GM23338 (cell line): ENCODE results near the gene VCL. TPM values are rescaled to one million over a fixed set of nuclear protein-coding genes. Genes with fewer than 3 reads are reported as not detected.
A peak's percentile ranks its signal among the peaks of the same experiment; 100 is the strongest.

Experiments used
- ATAC-seq: fragments of 200-7000 bp; cut with Tn5 transposase; 3 replicates; pipeline ENCODE4 v1.9.1; 2020
- DNase-seq: peaks from one replicate; pipeline ENCODE4 v3.0.0-alpha.2; 2015; ENCODE audit warnings: low spot score
- H2AFZ ChIP-seq: fragments of 200-600 bp; sonication (generic); 2 replicates; pipeline ENCODE4 v1.8.0; 2016; ENCODE audit warnings: antibody characterized with exemption, mild to moderate bottlenecking, moderate library complexity
- H3F3A ChIP-seq: fragments of 200-600 bp; sonication (generic); replicated peaks from 2 replicates; pipeline ENCODE4 v1.8.0; 2017; ENCODE audit warnings: antibody characterized with exemption, mixed run types, low read depth
- H3K27ac ChIP-seq: fragments of 200-600 bp; sonication (generic); 2 replicates; pipeline ENCODE4 v1.6.1; 2016; ENCODE audit warnings: low read depth
- H3K27me3 ChIP-seq: fragments of 200-600 bp; sonication (generic); 2 replicates; pipeline ENCODE4 v1.8.0; 2016; ENCODE audit warnings: mild to moderate bottlenecking, mixed run types, moderate library complexity; ENCODE audit not compliant: insufficient read depth
- H3K36me3 ChIP-seq: fragments of 200-600 bp; sonication (generic); 2 replicates; pipeline ENCODE4 v1.8.0; 2016; ENCODE audit warnings: mild to moderate bottlenecking; ENCODE audit not compliant: insufficient read depth
- H3K4me1 ChIP-seq: fragments of 200-600 bp; sonication (generic); 2 replicates; pipeline ENCODE4 v1.8.0; 2016; ENCODE audit warnings: mild to moderate bottlenecking, moderate library complexity; ENCODE audit not compliant: insufficient read depth
- H3K4me2 ChIP-seq: fragments of 200-600 bp; sonication (generic); 2 replicates; pipeline ENCODE4 v1.7.1; 2017; ENCODE audit warnings: mixed run types
- H3K4me3 ChIP-seq: fragments of 200-600 bp; sonication (generic); 2 replicates; pipeline ENCODE4 v1.6.1; 2016; ENCODE audit warnings: mixed run types
- H3K79me2 ChIP-seq: fragments of 200-600 bp; sonication (generic); replicated peaks from 2 replicates; pipeline ENCODE4 v1.8.0; 2017; ENCODE audit warnings: mild to moderate bottlenecking; ENCODE audit not compliant: insufficient read depth
- H3K9me2 ChIP-seq: fragments of 200-600 bp; sonication (generic); 2 replicates; pipeline ENCODE4 v1.8.0; 2017; ENCODE audit not compliant: insufficient read depth
- H4K20me1 ChIP-seq: fragments of 200-600 bp; sonication (generic); replicated peaks from 2 replicates; pipeline ENCODE4 v1.8.0; 2017; ENCODE audit warnings: mild to moderate bottlenecking; ENCODE audit not compliant: insufficient read depth
- H3K27ac Mint-ChIP-seq: 2 replicates; pipeline ENCODE4 v1.8.0; 2020; ENCODE audit warnings: inconsistent platforms, mild to moderate bottlenecking, moderate library complexity, mixed read lengths
- H3K27me3 Mint-ChIP-seq: 3 replicates; pipeline ENCODE4 v1.8.0; 2022; ENCODE audit warnings: low read depth, mild to moderate bottlenecking, moderate library complexity, mixed read lengths, inconsistent platforms; ENCODE audit not compliant: insufficient read depth, poor library complexity
- H3K36me3 Mint-ChIP-seq: 3 replicates; pipeline ENCODE4 v1.8.0; 2021; ENCODE audit warnings: low read depth, mild to moderate bottlenecking, inconsistent platforms, moderate library complexity, mixed read lengths
- H3K4me1 Mint-ChIP-seq: 3 replicates; pipeline ENCODE4 v1.8.0; 2020; ENCODE audit warnings: mild to moderate bottlenecking, inconsistent platforms, mixed read lengths
- H3K4me3 Mint-ChIP-seq: 3 replicates; pipeline ENCODE4 v1.8.0; 2021; ENCODE audit warnings: moderate library complexity, mild to moderate bottlenecking, inconsistent platforms, mixed read lengths
- H3K9me3 Mint-ChIP-seq: 3 replicates; pipeline ENCODE4 v1.8.0; 2020; ENCODE audit warnings: moderate library complexity, mild to moderate bottlenecking, inconsistent platforms, mixed read lengths
- CREB1 ChIP-seq: fragments of 250-450 bp; sonication (Bioruptor Pico); IDR thresholded peaks from 2 replicates; pipeline ENCODE4 v1.5.0; 2020; ENCODE audit warnings: low read depth, mild to moderate bottlenecking, moderate library complexity
- CTCF ChIP-seq, 2 experiments: fragments of 200-600 bp in 1 of 2; sonication (generic) in 1 of 2; conservative IDR thresholded peaks; 2 replicates each; pipeline versions ENCODE4 v1.5.1 to v1.6.1; 2016 to 2017; ENCODE audit warnings: antibody characterized with exemption in 2 of 2, low read depth in 2 of 2, mild to moderate bottlenecking in 2 of 2, moderate library complexity in 1 of 2
- ETS1 ChIP-seq: IDR thresholded peaks from 2 replicates; pipeline ENCODE4 v1.6.1; 2016; ENCODE audit warnings: antibody characterized with exemption
- EZH2 ChIP-seq: fragments of 200-600 bp; sonication (generic); IDR thresholded peaks from one replicate; pipeline ENCODE4 v1.8.0; 2017; ENCODE audit warnings: antibody characterized with exemption, mild to moderate bottlenecking, low read depth; ENCODE audit not compliant: unreplicated experiment
- EZH2phosphoT487 ChIP-seq: fragments of 200-600 bp; sonication (generic); IDR thresholded peaks from one replicate; pipeline ENCODE4 v1.8.1; 2018; ENCODE audit warnings: antibody characterized with exemption; ENCODE audit not compliant: unreplicated experiment
- JUNB ChIP-seq: IDR thresholded peaks from one replicate; pipeline ENCODE4 v1.6.1; 2016; ENCODE audit warnings: antibody characterized with exemption; ENCODE audit not compliant: unreplicated experiment
- NANOG ChIP-seq: IDR thresholded peaks from 2 replicates; pipeline ENCODE4 v1.6.1; 2016; ENCODE audit warnings: antibody characterized with exemption, borderline replicate concordance
- POLR2AphosphoS5 ChIP-seq: IDR thresholded peaks from 2 replicates; pipeline ENCODE4 v1.6.1; 2016; ENCODE audit warnings: antibody characterized with exemption, low read depth
- STAT1 ChIP-seq: IDR thresholded peaks from one replicate; pipeline ENCODE4 v1.6.1; 2016; ENCODE audit warnings: antibody characterized with exemption; ENCODE audit not compliant: unreplicated experiment
- ZNF114 ChIP-seq: fragments of 250-450 bp; sonication (Bioruptor Pico); IDR thresholded peaks from 2 replicates; pipeline ENCODE4 v1.5.0; 2020; ENCODE audit warnings: mild to moderate bottlenecking, moderate library complexity
- ZNF331 ChIP-seq: fragments of 250-450 bp; sonication (Bioruptor Pico); IDR thresholded peaks from 2 replicates; pipeline ENCODE4 v1.5.0; 2020; ENCODE audit warnings: low read depth, mild to moderate bottlenecking, moderate library complexity
- ZNF462 ChIP-seq: fragments of 250-450 bp; sonication (Bioruptor Pico); IDR thresholded peaks from 2 replicates; pipeline ENCODE4 v1.5.0; 2020; ENCODE audit warnings: mild to moderate bottlenecking, moderate library complexity
- polyA plus RNA-seq: library from polyadenylated mRNA; unstranded; fragments of >200 nt; fragmentation: Nextera tagmentation; extraction: Ambion mirVana; gene quantifications from 2 replicates; pipeline ENCODE4 v1.2.1, GENCODE V29; 2016
- total RNA-seq: library from RNA; depleted of rRNA; stranded (reverse); fragments of >200 nt; shearing (Covaris generic); gene quantifications from 2 replicates; pipeline ENCODE4 v1.2.3, GENCODE V29; 2014

VCL gene
- total and polyA plus RNA-seq, 2 experiments from 2014 or later, result 60.7 to 254 TPM

GRCh38 chr10:74109452-74109851, 111.5 kb downstream of the VCL start:
- H3K4me1 Mint-ChIP-seq, result 0 out of 3 replicates have a peak, but pooled peaks cover 3% of the 10 kb centered on the region
- H3K9me3 Mint-ChIP-seq, result no peaks in the 10 kb centered on the region
- Histone ChIP-seq H3K4me3 (no peak overlapping the region), H3K36me3 (peaks cover 84% of the 10 kb centered on the region), H2AFZ (no peak overlapping the region), H4K20me1 (peaks cover 27% of the 10 kb centered on the region), H3K9me2 (no peaks in the 10 kb centered on the region), H3K4me1 (no peaks in the 10 kb centered on the region), H3F3A (peaks cover 22% of the 10 kb centered on the region), H3K27ac (no peak overlapping the region), H3K4me2 (no peak overlapping the region), H3K27me3 (no peaks in the 10 kb centered on the region), H3K79me2 (peaks cover 9% of the 10 kb centered on the region)
- H3K27ac Mint-ChIP-seq, result no peak overlapping the region
- peaks cover 14% of the 10 kb centered on the region for H3K27me3 Mint-ChIP-seq
- peaks cover 99% of the 10 kb centered on the region for H3K36me3 Mint-ChIP-seq
- no peak overlapping the region for H3K4me3 Mint-ChIP-seq
- no peak for TF ChIP-seq ETS1
- TF ChIP-seq NANOG, result no peak
- TF ChIP-seq ZNF114 (CRISPR knock-in tag), result no peak
- TF ChIP-seq CREB1, result no peak
- TF ChIP-seq POLR2AphosphoS5, result no peak
- no peak for TF ChIP-seq EZH2
- no peak for DNase-seq
- ATAC-seq, result no peak

- H3K27ac Mint-ChIP-seq, result no peak overlapping the region
- H3K36me3 ChIP-seq, result peaks cover 83% of the 10 kb centered on the region
- H4K20me1 ChIP-seq, result peaks cover 27% of the 10 kb centered on the region
- no peak for ATAC-seq
- no peak overlapping the region for H3K4me3 Mint-ChIP-seq
- 0 out of 3 replicates have a peak, but pooled peaks cover 3% of the 10 kb centered on the region for H3K4me1 Mint-ChIP-seq
- no peaks in the 10 kb centered on the region for H3K4me1 ChIP-seq
- H3K27me3 ChIP-seq, result no peaks in the 10 kb centered on the region
- peaks cover 99% of the 10 kb centered on the region for H3K36me3 Mint-ChIP-seq
- no peak overlapping the region for H3K4me3 ChIP-seq
- H2AFZ ChIP-seq, result no peak overlapping the region
- H3K4me2 ChIP-seq, result no peak overlapping the region
- peaks cover 14% of the 10 kb centered on the region for H3K27me3 Mint-ChIP-seq
- no peaks in the 10 kb centered on the region for H3K9me2 ChIP-seq
- H3K9me3 Mint-ChIP-seq, result no peaks in the 10 kb centered on the region
- H3F3A ChIP-seq, result peaks cover 15% of the 10 kb centered on the region
- DNase-seq, result no peak
- H3K27ac ChIP-seq, result 0 out of 2 replicates have a peak overlapping the region, but pooled peaks have one; percentile 69
- H3K79me2 ChIP-seq, result peaks cover 9% of the 10 kb centered on the region
- TF ChIP-seq ZNF331 (CRISPR knock-in tag) (no peak), POLR2AphosphoS5 (no peak), EZH2 (no peak), ETS1 (no peak), STAT1 (no peak), CREB1 (no peak), JUNB (no peak), ZNF114 (CRISPR knock-in tag) (no peak), NANOG (no peak), ZNF462 (CRISPR knock-in tag) (no peak), EZH2phosphoT487 (no peak), CTCF (conservative IDR thresholded peaks at IDR 0.05; ENCODE audit: low read depth in 2 of 2) (no peak)
Measured at GRCh38 chr10:74110120-74110519, 112.2 kb downstream of the VCL start.
